HEK293 (cell line): ENCODE data around the gene PDLIM5.

ENCODE experiments used
- CTCF ChIP-seq: fragments of 450-650 bp; formaldehyde crosslinking; IDR thresholded peaks from 2 replicates; pipeline ENCODE4 v1.5.1; 2016; ENCODE audit warnings: missing biosample characterization, missing genetic modification characterization
- TCF7L2 ChIP-seq: IDR thresholded peaks from 2 replicates; pipeline ENCODE4 v1.6.1; 2011; ENCODE audit warnings: low read depth, mild to moderate bottlenecking, inconsistent platforms, low read length, moderate library complexity, borderline replicate concordance
- YY1 ChIP-seq: fragments of 450-650 bp; formaldehyde crosslinking; IDR thresholded peaks from 2 replicates; pipeline ENCODE4 v1.5.1; 2018; ENCODE audit warnings: missing biosample characterization, missing genetic modification characterization
- ZNF174 ChIP-seq: fragments of 450-650 bp; formaldehyde crosslinking; IDR thresholded peaks from 2 replicates; pipeline ENCODE4 v1.5.0; 2017; ENCODE audit warnings: missing biosample characterization, mild to moderate bottlenecking, missing genetic modification characterization
- ZNF366 ChIP-seq: fragments of 450-650 bp; formaldehyde crosslinking; conservative IDR thresholded peaks from 2 replicates; pipeline ENCODE4 v1.5.1; 2016; ENCODE audit warnings: missing biosample characterization, missing genetic modification characterization
- ZNF521 ChIP-seq: fragments of 450-650 bp; formaldehyde crosslinking; IDR thresholded peaks from 2 replicates; pipeline ENCODE4 v1.5.1; 2017; ENCODE audit warnings: missing biosample characterization, mild to moderate bottlenecking, missing genetic modification characterization
- ZNF624 ChIP-seq: fragments of 450-650 bp; formaldehyde crosslinking; IDR thresholded peaks from 2 replicates; pipeline ENCODE4 v1.5.1; 2017; ENCODE audit warnings: missing biosample characterization, missing genetic modification characterization
- ZNF791 ChIP-seq: fragments of 450-650 bp; formaldehyde crosslinking; IDR thresholded peaks from 2 replicates; pipeline ENCODE4 v1.5.1; 2016; ENCODE audit warnings: missing biosample characterization, missing genetic modification characterization
- ZNF843 ChIP-seq: fragments of 450-650 bp; formaldehyde crosslinking; IDR thresholded peaks from 2 replicates; pipeline ENCODE4 v1.5.1; 2016; ENCODE audit warnings: missing biosample characterization, missing genetic modification characterization

DNA sequence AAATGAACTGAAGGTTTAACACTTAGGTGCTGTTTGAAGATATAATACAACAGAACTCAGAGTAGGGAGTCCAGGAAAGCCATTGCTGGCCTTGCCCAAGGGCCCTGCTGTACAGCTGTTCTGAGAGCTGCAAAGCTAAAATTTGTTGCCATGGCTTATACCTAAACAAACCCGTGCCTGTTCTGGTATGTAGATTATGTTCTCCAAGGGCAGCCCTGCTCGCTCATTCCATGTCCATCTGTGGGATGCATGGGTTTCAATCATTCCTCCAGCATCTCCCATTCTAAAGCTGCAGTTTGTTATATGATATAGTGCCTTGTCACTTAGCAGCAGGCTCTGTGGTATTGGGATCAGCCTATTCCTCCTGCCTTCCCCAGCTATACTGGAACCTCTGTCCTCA lies 225.2 kb downstream of the PDLIM5 start:
- no peak for TF ChIP-seq CTCF (tag by site-specific recombination)
- no peak for TF ChIP-seq ZNF174 (tag by site-specific recombination)
- TF ChIP-seq ZNF624 = no peak
- TF ChIP-seq ZNF521 (tag by site-specific recombination) = no peak
- TF ChIP-seq ZNF366 (tag by site-specific recombination) = no peak
- TF ChIP-seq ZNF791 = no peak
- no peak for TF ChIP-seq YY1 (tag by site-specific recombination)
- TF ChIP-seq ZNF843 = no peak
- TF ChIP-seq TCF7L2 = no peak
